Gastrocnemius medialis (tissue), 4 donors: ENCODE measurements around the gene EYS. TPM values are rescaled to one million over a fixed set of nuclear protein-coding genes. Genes with fewer than 3 reads are reported as not detected.

Source experiments
- ATAC-seq, 2 donors: fragments of 150-250 bp; one replicate each; pipeline ENCODE4 v1.9.1; 2016
- DNase-seq, 2 donors: peaks; one replicate each; pipeline ENCODE4 v3.0.0-alpha.2; 2019
- H3K27ac ChIP-seq, 4 donors: fragments of 200-600 bp; sonication (generic); 1 replicate in 1 of 4; 2 replicates in 3 of 4; pipeline ENCODE4 v1.5.1; 2016 to 2018; ENCODE audit warnings: mild to moderate bottlenecking in 2 of 4, moderate library complexity in 1 of 4
- H3K27me3 ChIP-seq, 3 donors: fragments of 200-600 bp; sonication (generic) in 2 of 3; 1 replicate in 1 of 3; 2 replicates in 2 of 3; pipeline versions ENCODE4 v1.5.1 to v1.6.0; 2016 to 2019; ENCODE audit warnings: mild to moderate bottlenecking in 1 of 3, moderate library complexity in 1 of 3
- H3K36me3 ChIP-seq, 2 donors: fragments of 200-600 bp; sonication (generic) in 1 of 2; one replicate each; pipeline ENCODE4 v1.5.1; 2017 to 2018
- H3K4me1 ChIP-seq, 2 donors: fragments of 200-600 bp; sonication (generic) in 1 of 2; one replicate each; pipeline ENCODE4 v1.5.1; 2016 to 2017; ENCODE audit warnings: mild to moderate bottlenecking in 2 of 2
- H3K4me3 ChIP-seq, 4 donors: fragments of 200-600 bp; sonication (generic) in 3 of 4; 1 replicate in 1 of 4; 2 replicates in 3 of 4; pipeline ENCODE4 v1.5.1; 2016 to 2019; ENCODE audit warnings: mild to moderate bottlenecking in 2 of 4
- H3K9me3 ChIP-seq, 3 donors: fragments of 200-600 bp; sonication (generic) in 2 of 3; 1 replicate in 1 of 3; 2 replicates in 2 of 3; pipeline ENCODE4 v1.5.1; 2016 to 2019
- CTCF ChIP-seq, 5 experiments: fragments of 450-650 bp in 3 of 5; fragments of 200-600 bp in 2 of 5; sonication (generic) in 2 of 5; IDR thresholded peaks in 4 of 5; conservative IDR thresholded peaks in 1 of 5; 1 replicate in 4 of 5; 2 replicates in 1 of 5; pipeline ENCODE4 v1.5.1; 2016 to 2019; ENCODE audit warnings: antibody characterized with exemption in 5 of 5, mild to moderate bottlenecking in 3 of 5, moderate library complexity in 3 of 5
- POLR2A ChIP-seq, 2 donors: fragments of 450-650 bp; IDR thresholded peaks; one replicate each; pipeline ENCODE4 v1.6.1; 2017; ENCODE audit warnings: antibody characterized with exemption in 2 of 2, mild to moderate bottlenecking in 2 of 2, moderate library complexity in 2 of 2
- in situ Hi-C, 4 donors: fragments of 200-750 bp; cut with MboI; loops; one replicate each; pipeline versions ENCODE4 v1.15.0 to v1.8.0; 2017; ENCODE audit warnings: low sequenced_read_pairs in 4 of 4
- intact Hi-C: fragments of 100-400 bp; cut with DNase I; formaldehyde crosslinking; loops from one replicate; pipeline ENCODE4 v1.15.1; 2023; ENCODE audit warnings: low total_unique reads
- total RNA-seq, 4 donors: library from RNA; depleted of rRNA; stranded (reverse); fragments of >200 nt; gene quantifications; one replicate each; pipeline versions ENCODE4 v1.1.0 to v1.2.3, GENCODE V29; 2016

Gene EYS
- total RNA-seq, 4 donors from 2014 or later = 0.20 TPM; not detected in 3

- Histone ChIP-seq H3K4me3 (no peak overlapping the region), H3K4me1 (no peaks in the 10 kb centered on the region), H3K36me3 (no peaks in the 10 kb centered on the region), H3K9me3 (no peaks in the 10 kb centered on the region), H3K27ac (no peak overlapping the region), H3K27me3 (no peaks in the 10 kb centered on the region)
- in situ Hi-C loops (no loop called here), intact Hi-C loops (no loop called here)
- ATAC-seq = no peak
- DNase-seq = no peak
- no peak for TF ChIP-seq POLR2A (IDR thresholded peaks at IDR 0.05)
- TF ChIP-seq CTCF (IDR thresholded peaks at IDR 0.05 in 4 of 5, conservative IDR thresholded peaks at IDR 0.05 in 1 of 5) = no peak
Observed at GRCh38 chr6:64238071-64238470, 1469.0 kb downstream of the EYS start.

- intact Hi-C loops (no loop called here), in situ Hi-C loops (no loop called here)
- no peak overlapping the region for H3K4me3 ChIP-seq
- TF ChIP-seq CTCF (IDR thresholded peaks at IDR 0.05 in 4 of 5, conservative IDR thresholded peaks at IDR 0.05 in 1 of 5) = no peak
- DNase-seq = no peak
- ATAC-seq = no peak
- no peaks in the 10 kb centered on the region for H3K36me3 ChIP-seq
- no peaks in the 10 kb centered on the region for H3K27me3 ChIP-seq
- no peaks in the 10 kb centered on the region for H3K9me3 ChIP-seq
- H3K27ac ChIP-seq = no peak overlapping the region
- H3K4me1 ChIP-seq = no peaks in the 10 kb centered on the region
Observed at GRCh38 chr6:64233746-64234145, 1473.3 kb downstream of the EYS start.

GRCh38 chr6:64231928-64232327 lies 1475.1 kb downstream of the EYS start:
- H3K9me3 ChIP-seq = no peaks in the 10 kb centered on the region
- H3K27ac ChIP-seq = no peak overlapping the region
- no peak for TF ChIP-seq POLR2A (IDR thresholded peaks at IDR 0.05)
- TF ChIP-seq CTCF (IDR thresholded peaks at IDR 0.05 in 4 of 5, conservative IDR thresholded peaks at IDR 0.05 in 1 of 5) = no peak
- no peaks in the 10 kb centered on the region for H3K27me3 ChIP-seq
- H3K36me3 ChIP-seq = no peaks in the 10 kb centered on the region
- no peak for ATAC-seq
- no peaks in the 10 kb centered on the region for H3K4me1 ChIP-seq
- intact Hi-C loops (no loop called here), in situ Hi-C loops (no loop called here)
- no peak overlapping the region for H3K4me3 ChIP-seq
- no peak for DNase-seq

GRCh38 chr6:64230530-64230929 lies 1476.5 kb downstream of the EYS start:
- no peaks in the 10 kb centered on the region for H3K27me3 ChIP-seq

More at GRCh38 chr6:64230530-64230929, 1476.5 kb downstream of the EYS start:
- in situ Hi-C loops (no loop called here), intact Hi-C loops (no loop called here)
- no peak overlapping the region for H3K27ac ChIP-seq
- no peaks in the 10 kb centered on the region for H3K36me3 ChIP-seq
- TF ChIP-seq POLR2A (IDR thresholded peaks at IDR 0.05) = no peak
- TF ChIP-seq CTCF (IDR thresholded peaks at IDR 0.05 in 4 of 5, conservative IDR thresholded peaks at IDR 0.05 in 1 of 5) = no peak
- H3K4me1 ChIP-seq = no peaks in the 10 kb centered on the region
- no peak overlapping the region for H3K4me3 ChIP-seq
- ATAC-seq (no peak), DNase-seq (no peak)
- no peaks in the 10 kb centered on the region for H3K9me3 ChIP-seq
